GM18867 (cell line): Measurements from ENCODE around the gene KIAA1755.

Experiments used
- ATAC-seq: cut with Tn5 transposase; IDR thresholded peaks from one replicate; pipeline ENCODE4 v1.9.1; 2021; ENCODE audit warnings: mild to moderate bottlenecking, moderate library complexity; ENCODE audit not compliant: unreplicated experiment

The KIAA1755 gene

GRCh38 chr20:38222231-38222922, 38.2 kb downstream of the KIAA1755 start:
- ATAC-seq = no peak

GRCh38 chr20:38221119-38221589, 39.4 kb downstream of the KIAA1755 start:
- no peak for ATAC-seq

GRCh38 chr20:38220587-38221118, 39.9 kb downstream of the KIAA1755 start:
- no peak for ATAC-seq

- ATAC-seq = no peak
These were observed 41.3 kb downstream of the KIAA1755 start for GRCh38 chr20:38219006-38219950.

- ATAC-seq = no peak
These were observed 42.0 kb downstream of the KIAA1755 start for GRCh38 chr20:38218566-38218885.

- no peak for ATAC-seq
These were observed 42.6 kb downstream of the KIAA1755 start for GRCh38 chr20:38217791-38218565.

- ATAC-seq = no peak
These were observed 43.6 kb downstream of the KIAA1755 start for GRCh38 chr20:38216746-38217595.

GRCh38 chr20:38216201-38216600, 44.3 kb downstream of the KIAA1755 start:
- no peak for ATAC-seq

- ATAC-seq = no peak
These were observed 45.0 kb downstream of the KIAA1755 start for GRCh38 chr20:38215194-38216182.

GRCh38 chr20:38214256-38215193, 46.0 kb downstream of the KIAA1755 start:
- ATAC-seq = no peak

- no peak for ATAC-seq
These were observed 47.0 kb downstream of the KIAA1755 start for GRCh38 chr20:38213607-38213940.

- ATAC-seq = no peak
These were observed 47.5 kb downstream of the KIAA1755 start for GRCh38 chr20:38212806-38213606.

GRCh38 chr20:38211200-38212097, 49.1 kb downstream of the KIAA1755 start:
- no peak for ATAC-seq

GRCh38 chr20:38210741-38211140, 49.8 kb downstream of the KIAA1755 start:
- ATAC-seq = no peak

GRCh38 chr20:38209736-38210405, 50.7 kb downstream of the KIAA1755 start:
- ATAC-seq = no peak
